AG04450 (cell line): Measurements from ENCODE around the gene RNF180. TPM values are rescaled to one million over a fixed set of nuclear protein-coding genes. Genes with fewer than 3 reads are reported as not detected.

Experiments
- CTCF ChIA-PET: fragments of 300-600, 350-600 bp; formaldehyde crosslinking; extraction: SDS; loops from one replicate; lab custom pipeline; 2022; ENCODE audit warnings: antibody characterized with exemption, inconsistent platforms; lab: Charles Lee
- POLR2A ChIA-PET: fragments of 350-600 bp; formaldehyde crosslinking; extraction: SDS; loops from one replicate; lab custom pipeline; 2021; ENCODE audit warnings: antibody characterized with exemption, inconsistent platforms; lab: Yijun Ruan, JAX
- DNase-seq: peaks from one replicate; pipeline ENCODE4 v3.0.0-alpha.2; 2011; ENCODE audit warnings: low read depth, low spot score
- H3K27ac ChIP-seq: one replicate; pipeline ENCODE4 v1.5.1; 2012; ENCODE audit warnings: low read depth, low read length, control low read depth
- H3K27me3 ChIP-seq: one replicate; pipeline ENCODE4 v1.6.0; 2012; ENCODE audit warnings: low read length; ENCODE audit not compliant: control insufficient read depth, insufficient read depth
- H3K4me3 ChIP-seq: 2 replicates; pipeline ENCODE4 v1.5.1; 2011; ENCODE audit warnings: mild to moderate bottlenecking, low read depth, low read length, control low read depth
- H3K9me3 ChIP-seq: 2 replicates; pipeline ENCODE4 v1.5.1; 2012; ENCODE audit warnings: low read length; ENCODE audit not compliant: control insufficient read depth, insufficient read depth
- polyA plus RNA-seq: library from polyadenylated mRNA; depleted of rRNA; stranded (reverse); fragments of >200 nt; gene quantifications from 2 replicates; pipeline ENCODE4 v1.2.3, GENCODE V29; 2011
- TF ChIP-seq, protein P1 (sequence below): IDR thresholded peaks from 2 replicates; pipeline ENCODE4 v1.5.1; 2011; ENCODE audit warnings: low read depth, low read length, control low read depth, inconsistent platforms

Gene RNF180
- polyA plus RNA-seq, 1 experiment = 0.02 TPM

DNA sequence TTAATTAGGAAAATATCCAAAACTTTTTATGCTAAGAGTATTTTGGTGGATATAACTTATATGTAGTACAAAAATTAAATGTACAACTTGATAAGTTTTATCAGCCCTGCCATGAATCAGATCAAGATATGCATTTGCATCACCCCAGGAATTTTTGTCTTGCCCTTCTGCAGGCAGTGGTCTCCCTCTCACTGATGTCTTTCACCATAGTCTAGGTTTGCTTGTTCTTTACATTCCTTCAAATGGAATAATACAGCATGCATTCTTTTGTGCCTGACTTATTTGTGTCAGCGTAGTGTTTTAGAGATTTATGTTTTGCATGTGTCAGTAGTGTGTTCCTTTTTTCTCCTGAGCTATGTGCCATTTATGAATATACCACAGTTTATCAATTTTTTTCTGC, 36.4 kb downstream of the RNF180 start:
- no peaks in the 10 kb centered on the region for H3K27me3 ChIP-seq
- no peaks in the 10 kb centered on the region for H3K9me3 ChIP-seq
- TF ChIP-seq, protein P1, sequence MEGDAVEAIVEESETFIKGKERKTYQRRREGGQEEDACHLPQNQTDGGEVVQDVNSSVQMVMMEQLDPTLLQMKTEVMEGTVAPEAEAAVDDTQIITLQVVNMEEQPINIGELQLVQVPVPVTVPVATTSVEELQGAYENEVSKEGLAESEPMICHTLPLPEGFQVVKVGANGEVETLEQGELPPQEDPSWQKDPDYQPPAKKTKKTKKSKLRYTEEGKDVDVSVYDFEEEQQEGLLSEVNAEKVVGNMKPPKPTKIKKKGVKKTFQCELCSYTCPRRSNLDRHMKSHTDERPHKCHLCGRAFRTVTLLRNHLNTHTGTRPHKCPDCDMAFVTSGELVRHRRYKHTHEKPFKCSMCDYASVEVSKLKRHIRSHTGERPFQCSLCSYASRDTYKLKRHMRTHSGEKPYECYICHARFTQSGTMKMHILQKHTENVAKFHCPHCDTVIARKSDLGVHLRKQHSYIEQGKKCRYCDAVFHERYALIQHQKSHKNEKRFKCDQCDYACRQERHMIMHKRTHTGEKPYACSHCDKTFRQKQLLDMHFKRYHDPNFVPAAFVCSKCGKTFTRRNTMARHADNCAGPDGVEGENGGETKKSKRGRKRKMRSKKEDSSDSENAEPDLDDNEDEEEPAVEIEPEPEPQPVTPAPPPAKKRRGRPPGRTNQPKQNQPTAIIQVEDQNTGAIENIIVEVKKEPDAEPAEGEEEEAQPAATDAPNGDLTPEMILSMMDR = no peak
- H3K27ac ChIP-seq = no peak overlapping the region
- ChIA-PET POLR2A (no interaction called here), CTCF (no interaction called here)
- no peak for DNase-seq
- H3K4me3 ChIP-seq = no peak overlapping the region

DNA sequence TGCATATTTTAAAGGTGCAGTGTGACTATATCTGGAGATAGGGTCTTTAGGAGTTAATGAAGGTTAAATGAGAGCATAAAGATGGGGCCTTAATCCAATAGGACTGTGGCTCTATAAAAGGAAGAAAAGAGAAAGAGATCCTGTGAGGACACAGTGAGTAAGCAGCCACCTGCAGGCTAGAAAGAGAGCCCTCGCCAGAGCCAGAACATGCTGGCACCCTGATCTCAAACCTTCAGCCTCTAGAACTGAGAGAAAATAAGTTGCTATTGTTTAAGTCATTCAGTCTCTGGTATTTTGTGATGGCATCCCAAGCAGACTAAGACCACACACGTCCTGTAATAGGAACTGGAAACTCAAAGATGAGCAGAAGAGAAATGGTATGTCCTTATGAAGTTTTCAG, 41.0 kb downstream of the RNF180 start:
- ChIA-PET POLR2A (no interaction called here), CTCF (interaction anchor here (1.3 kb wide), 1 partner anchor 22 kb away, joined by 3 read pairs; no protein-coding TSS in a partner anchor)
- no peak for DNase-seq
- no peak overlapping the region for H3K27ac ChIP-seq
- no peaks in the 10 kb centered on the region for H3K9me3 ChIP-seq
- no peaks in the 10 kb centered on the region for H3K27me3 ChIP-seq
- TF ChIP-seq, protein P1 = no peak
- H3K4me3 ChIP-seq = no peak overlapping the region

DNA sequence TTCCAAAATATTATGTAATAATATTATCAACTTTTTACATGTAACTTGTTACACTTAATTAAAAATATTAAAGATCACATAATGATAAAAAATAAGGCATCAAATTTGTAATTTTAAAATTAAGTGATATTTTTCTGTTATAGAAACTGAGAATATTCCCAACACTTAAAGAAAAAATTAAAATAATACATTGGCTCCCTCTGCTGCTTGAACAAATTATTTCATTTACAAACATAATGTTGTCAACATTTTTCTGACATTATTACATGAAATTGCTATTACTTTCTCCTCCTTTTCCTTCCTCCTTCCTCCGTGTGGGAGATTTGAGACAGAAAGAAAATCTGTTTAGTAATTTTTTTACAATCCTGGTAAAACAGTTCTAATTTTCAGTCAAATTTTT, 42.3 kb downstream of the RNF180 start:
- Histone ChIP-seq H3K27ac (no peak overlapping the region), H3K9me3 (no peaks in the 10 kb centered on the region), H3K4me3 (no peak overlapping the region), H3K27me3 (no peaks in the 10 kb centered on the region)
- TF ChIP-seq, protein P1 = peak; percentile 23; the same call in 1 of the 2 replicates
- ChIA-PET CTCF (interaction anchor here (1.3 to 3.1 kb wide), 2 partner anchors 21 to 60 kb away, joined by 3 to 20 read pairs; no protein-coding TSS in a partner anchor), POLR2A (no interaction called here)
- DNase-seq = no peak

DNA sequence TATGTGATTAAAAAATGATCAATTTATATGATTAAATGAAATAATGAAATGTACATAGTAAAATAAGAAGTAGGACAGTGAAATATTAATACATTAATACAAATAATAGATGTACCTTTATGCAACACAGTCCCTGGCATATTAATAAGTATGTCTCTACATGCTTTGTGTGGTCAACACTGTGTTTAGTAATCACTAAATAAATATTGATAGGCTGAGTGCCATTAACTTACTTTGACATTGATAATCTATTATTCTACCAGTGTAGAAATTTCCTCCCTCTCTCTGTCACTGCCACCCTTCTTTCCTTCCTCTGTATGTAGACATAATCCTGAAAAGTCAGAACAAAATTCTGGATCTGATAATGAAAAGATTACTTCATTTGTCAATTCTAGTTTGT, 43.7 kb downstream of the RNF180 start:
- Histone ChIP-seq H3K4me3 (no peak overlapping the region), H3K27me3 (no peaks in the 10 kb centered on the region), H3K27ac (no peak overlapping the region), H3K9me3 (no peaks in the 10 kb centered on the region)
- DNase-seq = no peak
- CTCF ChIA-PET = interaction anchor here (3.1 kb wide), 1 partner anchor 61 kb away, joined by 20 read pairs; no protein-coding TSS in a partner anchor
- TF ChIP-seq, protein P1 = no peak
- POLR2A ChIA-PET = no interaction called here

DNA sequence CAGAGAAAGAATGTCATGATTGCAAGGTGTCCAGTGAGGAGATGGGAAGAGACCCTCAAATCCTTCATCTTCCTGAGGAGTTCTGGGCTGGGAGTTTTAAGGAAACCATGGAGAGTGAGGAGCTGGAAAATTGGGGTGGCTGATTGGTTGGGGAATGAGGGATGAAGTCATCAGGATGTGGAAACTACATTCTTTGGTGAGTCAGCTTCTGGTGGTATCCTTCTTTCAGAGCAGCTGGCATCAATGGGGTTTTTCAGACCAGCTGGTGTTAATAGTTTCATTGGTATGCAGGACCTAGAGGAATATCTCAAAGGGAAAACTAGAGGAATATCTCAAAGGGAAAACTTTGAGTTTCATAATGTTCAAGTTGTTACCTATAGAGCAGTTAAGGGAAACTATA, 45.2 kb downstream of the RNF180 start:
- ChIA-PET CTCF (interaction anchor here (1.5 kb wide), 1 partner anchor 810 kb away, joined by 5 read pairs; no protein-coding TSS in a partner anchor), POLR2A (no interaction called here)
- TF ChIP-seq, protein P1 = no peak
- peak; percentile 42 for DNase-seq
- H3K4me3 ChIP-seq = no peak overlapping the region
- H3K27ac ChIP-seq = no peak overlapping the region
- H3K9me3 ChIP-seq = no peaks in the 10 kb centered on the region
- H3K27me3 ChIP-seq = no peaks in the 10 kb centered on the region
